GM18907 (cell line): Measurements from ENCODE around the gene TFCP2L1.

ENCODE experiments used
- ATAC-seq: cut with Tn5 transposase; IDR thresholded peaks from one replicate; pipeline ENCODE4 v1.9.1; 2021; ENCODE audit warnings: mild to moderate bottlenecking, moderate library complexity; ENCODE audit not compliant: unreplicated experiment

TFCP2L1 gene

GRCh38 chr2:121200011-121200347 is 85.0 kb downstream of the TFCP2L1 start:
- no peak for ATAC-seq

DNA sequence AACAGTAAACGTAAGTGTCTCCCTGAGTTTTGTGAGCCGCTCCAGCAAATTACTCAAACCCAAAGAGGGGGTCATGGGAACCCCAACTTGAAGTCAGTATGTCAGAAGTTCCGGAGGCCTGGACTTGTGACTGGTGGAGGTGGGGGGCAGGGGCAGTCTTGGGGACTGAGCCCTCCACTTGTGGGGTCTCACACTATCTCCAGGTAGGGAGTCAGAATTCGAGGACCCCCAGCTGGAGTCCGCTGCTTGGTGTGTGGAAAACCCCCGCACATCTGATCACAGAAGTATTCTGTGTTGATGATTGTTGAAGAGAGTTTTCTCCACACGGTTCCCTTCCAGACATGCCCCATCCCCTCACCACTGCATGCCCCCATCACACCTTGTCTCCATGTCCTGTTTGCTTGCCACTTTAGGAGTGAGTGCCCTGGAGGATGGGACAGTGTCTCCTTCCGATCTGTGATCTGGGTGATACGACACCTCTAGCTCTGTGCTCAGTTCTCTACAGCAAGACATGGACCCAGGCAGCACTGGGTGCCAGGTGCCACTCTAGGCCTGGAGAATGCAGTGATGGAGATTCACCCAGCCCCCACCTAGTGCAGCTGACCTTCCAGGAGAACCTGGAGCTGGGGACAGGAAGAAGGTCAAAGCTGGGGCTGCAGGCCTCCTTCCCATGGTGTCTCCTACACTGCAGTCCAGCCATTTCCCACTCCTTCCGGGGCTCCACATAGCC is 85.6 kb downstream of the TFCP2L1 start:
- no peak for ATAC-seq

DNA sequence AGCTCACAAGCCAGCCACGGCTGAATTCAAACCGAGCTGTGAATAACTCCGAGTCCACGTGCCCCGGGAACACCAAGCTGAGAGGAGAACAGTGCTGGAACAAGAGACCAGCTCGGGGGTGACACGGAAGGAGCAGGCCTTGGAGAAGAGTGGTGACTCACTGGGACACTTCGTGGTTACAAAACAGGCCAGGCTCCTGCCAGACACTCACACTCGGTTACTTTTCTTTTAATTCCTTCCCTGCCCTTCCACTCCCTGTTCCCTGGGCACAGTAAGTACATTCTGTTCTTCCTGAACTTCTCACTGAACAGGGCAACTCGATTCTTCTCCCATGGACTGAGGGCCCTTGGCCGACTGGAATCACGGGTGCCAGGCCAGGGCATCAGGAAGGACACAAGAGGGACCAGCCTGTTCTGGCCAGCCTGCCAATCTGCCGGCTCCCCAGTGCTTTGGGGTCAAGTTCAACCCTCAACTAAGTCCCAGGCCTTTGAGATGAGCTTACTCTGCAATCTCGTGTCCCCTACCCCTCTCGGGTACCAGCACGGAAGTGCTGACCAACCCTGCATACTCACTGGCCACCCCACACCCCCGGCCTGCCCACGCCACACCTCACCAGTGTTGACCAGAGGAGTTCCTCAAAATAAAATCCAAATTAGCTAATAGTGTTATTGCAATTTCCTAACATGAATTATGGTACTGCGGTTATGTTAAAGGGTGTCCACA is 87.5 kb downstream of the TFCP2L1 start:
- ATAC-seq, result no peak

GRCh38 chr2:121196849-121197155 is 88.2 kb downstream of the TFCP2L1 start:
- no peak for ATAC-seq

DNA sequence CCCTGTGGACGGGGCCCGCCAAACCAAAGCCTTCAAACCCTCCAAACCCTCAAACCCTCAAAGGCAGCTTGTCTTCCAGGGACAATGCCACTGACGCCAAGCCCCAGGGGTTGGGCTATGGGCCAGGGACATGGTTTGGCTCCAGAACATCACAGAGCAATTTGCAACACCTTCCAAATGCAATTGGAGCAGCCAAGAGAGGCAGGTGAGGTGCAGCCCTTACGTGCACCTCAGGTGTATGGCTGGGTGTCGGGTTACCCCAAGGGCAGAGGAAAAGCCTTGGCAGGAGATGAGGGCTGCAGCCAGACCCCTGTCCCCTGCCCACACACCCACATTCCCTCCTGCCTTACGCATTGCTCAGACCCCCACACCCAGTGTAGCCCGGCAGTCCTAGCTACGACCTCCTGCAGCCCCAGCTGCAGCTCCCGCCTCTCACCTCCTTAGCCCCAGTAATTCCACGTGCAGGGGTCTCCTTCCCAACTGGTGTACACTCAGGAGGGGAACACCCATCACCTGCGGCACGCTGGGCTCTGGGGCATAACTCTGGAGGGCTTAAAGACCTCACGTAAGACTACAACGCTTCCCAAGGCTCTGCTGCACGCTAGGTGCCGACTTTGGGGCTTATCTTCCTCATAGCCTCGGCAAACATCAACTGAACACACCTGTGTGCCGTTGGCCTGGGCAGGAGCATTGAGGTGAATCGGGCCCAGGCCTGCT is 88.7 kb downstream of the TFCP2L1 start:
- no peak for ATAC-seq

DNA sequence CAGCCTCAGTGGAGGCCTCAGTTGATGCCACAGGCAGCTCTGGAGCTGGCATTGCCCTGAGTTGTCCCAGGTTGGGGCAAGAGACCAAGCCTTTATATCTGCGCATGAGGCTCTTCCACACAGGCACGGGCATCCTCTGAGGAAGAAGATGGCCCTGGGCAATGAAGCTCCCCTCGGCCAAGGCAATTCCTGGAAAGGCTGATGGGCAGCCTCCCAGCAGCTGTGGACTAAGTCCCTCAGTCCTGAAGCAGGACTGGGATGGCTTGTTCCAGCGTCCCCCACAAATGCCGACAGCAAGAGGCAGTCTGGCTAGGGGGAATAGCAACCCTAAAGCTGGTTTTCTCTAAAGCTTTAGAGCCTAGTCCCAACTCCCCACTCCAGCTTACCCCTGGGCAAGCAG is 90.0 kb downstream of the TFCP2L1 start:
- no peak for ATAC-seq

- no peak for ATAC-seq
Measured at GRCh38 chr2:121194626-121195025, 90.4 kb downstream of the TFCP2L1 start.

- no peak for ATAC-seq
Measured at GRCh38 chr2:121193185-121193584, 91.8 kb downstream of the TFCP2L1 start.

DNA sequence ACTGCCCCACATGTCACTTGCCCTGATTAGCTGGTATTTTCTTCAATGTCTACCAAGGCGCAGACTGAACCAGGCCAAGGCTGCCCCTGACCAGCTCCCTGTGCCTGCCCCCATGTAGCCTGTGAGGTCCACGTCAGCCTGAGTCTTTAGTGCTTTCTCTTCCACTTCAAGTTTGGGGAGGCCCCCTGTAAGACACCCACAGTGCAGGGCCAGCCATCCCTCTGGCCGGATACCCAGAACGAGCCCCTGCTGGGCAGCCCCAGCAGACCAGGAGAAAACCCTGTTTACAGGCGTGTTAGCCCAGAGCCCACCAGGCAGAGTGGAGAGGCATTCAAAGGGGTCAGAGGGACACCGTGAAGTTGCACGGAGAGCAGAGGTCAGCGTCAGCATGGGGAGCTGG is 92.4 kb downstream of the TFCP2L1 start:
- ATAC-seq, result no peak

DNA sequence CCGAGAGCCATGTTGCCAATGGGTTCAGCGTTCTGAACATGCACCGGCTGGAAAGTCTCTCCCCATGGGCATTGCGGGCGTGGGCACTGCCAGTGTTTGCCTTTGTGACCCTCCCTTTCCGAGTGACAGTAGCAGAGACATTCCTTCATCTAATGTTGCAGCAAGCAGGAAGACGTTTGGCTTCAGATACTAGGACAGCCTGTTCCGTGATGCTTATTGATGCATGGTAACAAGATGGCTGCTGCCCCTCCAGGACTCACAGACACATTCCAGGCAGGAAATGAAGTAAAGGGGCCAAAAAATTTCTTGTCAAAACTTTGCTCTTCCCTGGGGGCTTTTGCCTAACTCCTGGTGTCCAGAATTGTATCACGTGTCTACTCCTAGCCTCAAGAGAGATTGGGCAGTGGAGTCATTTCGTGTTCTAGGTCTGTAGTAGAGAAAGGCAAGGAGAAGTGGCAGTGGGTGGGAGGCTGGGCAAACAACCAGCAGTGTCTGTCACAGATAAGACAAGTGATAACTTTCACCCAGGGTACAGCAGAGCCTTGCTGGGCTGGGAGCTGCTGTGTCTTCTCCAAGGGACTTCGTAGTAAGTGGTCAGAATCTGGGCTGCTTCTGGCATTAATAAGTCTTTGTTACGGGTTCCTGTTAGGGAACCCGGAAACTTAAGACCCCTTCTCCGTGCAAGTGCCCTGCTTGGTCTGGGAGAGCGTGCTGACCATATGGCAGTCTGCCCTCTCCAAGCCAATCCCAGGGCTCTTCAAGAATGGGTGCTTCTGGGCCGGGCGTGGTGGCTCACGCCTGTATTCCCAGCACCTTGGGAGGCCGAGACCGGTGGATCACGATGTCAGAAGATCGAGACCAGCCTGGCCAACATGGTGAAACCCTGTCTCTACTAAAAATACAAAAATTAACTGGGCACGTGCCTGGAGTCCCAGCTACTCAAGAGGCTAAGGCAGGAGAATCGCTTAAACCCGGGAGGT is 93.5 kb downstream of the TFCP2L1 start:
- ATAC-seq, result no peak

- ATAC-seq, result no peak
Measured at GRCh38 chr2:121189661-121190381, 95.2 kb downstream of the TFCP2L1 start.

DNA sequence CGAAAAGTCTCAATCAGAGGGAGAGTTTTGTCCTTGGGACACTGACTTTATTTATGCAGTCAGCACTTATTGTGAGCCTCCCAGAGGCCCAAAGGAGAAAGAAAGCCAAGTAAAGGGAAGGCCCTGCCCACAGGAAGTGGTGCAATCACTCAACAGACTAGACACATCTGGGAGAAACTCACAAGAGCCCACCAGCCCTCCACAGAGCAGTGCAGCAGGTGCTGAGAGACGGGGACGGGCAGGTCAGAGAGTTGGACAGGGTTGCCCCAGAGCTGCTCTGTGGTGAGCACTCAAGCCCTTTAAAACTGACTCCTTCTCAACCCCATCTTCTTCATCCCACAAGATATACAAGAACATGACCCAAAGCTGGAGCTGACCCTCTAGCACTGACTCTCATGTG is 96.0 kb downstream of the TFCP2L1 start:
- no peak for ATAC-seq

DNA sequence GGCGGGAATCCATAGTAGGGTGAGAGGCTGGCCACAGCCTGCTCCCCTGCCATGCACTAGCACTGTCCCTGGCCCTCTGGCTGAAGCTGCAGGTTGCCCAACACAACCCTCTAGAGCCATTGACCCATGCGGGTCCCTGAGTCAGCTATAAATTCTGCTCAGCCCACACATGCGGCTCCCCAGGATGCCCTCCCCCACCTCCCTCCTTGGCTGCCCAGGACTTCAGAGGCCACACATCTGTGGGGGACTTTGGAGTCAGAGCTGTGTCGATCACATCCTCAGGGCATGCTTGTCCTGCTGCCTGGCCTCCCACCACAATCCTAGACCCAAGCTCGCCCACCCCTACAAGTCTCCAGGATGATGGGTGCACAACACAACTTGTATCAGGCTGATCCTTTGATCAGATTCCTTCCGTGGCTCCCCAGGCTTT is 97.0 kb downstream of the TFCP2L1 start:
- ATAC-seq, result no peak

DNA sequence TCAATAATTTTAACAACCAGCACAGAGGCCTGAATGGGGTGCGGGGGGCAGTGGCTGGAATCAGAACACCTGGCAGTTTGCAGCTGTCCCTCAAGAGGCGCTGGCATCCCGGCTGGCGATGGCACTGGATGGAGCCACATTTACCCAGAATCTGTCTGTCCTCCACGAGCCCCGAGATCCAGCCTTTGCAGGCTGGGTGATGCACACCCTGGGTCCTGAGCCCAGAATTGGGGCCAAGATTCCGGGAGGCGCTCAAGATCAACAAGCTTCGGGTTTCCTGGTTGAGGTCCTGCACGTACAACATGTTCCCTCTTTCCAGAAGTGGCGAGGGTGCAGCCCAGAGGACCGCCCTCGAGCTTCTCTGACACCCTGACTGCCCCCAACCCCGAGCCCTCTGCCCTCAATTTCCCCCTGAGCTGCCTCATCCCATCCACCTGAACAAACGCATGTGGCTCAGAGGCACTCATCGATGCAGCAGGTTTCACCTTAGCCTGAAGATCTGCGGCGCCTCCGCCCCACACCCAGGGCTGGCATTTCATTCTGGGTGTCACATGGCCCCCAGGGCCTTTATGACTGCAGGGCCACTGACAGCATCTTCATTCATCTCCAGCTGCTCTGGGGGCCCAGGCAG is 97.5 kb downstream of the TFCP2L1 start:
- ATAC-seq, result no peak

GRCh38 chr2:121186261-121186660 is 98.7 kb downstream of the TFCP2L1 start:
- ATAC-seq, result no peak

- ATAC-seq, result no peak
Measured at GRCh38 chr2:121185571-121186074, 99.4 kb downstream of the TFCP2L1 start.

GRCh38 chr2:121185111-121185510 is 99.9 kb downstream of the TFCP2L1 start:
- ATAC-seq, result no peak

DNA sequence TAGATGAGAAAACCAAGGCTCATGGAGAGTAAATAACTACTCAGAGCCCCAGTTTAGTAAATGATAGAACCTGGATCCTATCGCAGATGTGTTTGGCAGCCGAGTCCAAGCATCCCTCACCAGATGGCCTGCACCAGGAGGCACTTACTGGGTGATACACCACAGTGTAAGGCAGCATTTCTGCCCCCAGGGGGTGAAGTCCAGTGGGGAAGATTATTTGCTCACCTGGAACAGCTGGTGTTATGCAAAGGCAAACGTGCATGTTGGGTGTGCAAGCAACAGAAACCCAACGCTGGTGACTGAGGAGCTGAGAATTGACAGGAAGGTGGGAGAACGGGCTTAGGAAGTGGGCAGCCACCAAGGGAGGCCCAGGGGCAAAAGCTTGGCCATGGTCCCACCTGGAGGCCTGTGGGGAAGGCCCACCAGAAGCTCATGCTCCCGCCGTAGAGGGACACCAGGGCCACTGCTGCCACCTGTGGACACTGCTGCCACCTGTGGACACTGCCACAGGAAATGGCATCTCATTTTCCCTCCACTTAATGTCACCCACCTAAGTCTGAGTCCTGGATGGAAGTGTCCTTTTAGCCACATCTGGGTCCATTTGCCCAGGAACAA is 100.6 kb downstream of the TFCP2L1 start:
- no peak for ATAC-seq

DNA sequence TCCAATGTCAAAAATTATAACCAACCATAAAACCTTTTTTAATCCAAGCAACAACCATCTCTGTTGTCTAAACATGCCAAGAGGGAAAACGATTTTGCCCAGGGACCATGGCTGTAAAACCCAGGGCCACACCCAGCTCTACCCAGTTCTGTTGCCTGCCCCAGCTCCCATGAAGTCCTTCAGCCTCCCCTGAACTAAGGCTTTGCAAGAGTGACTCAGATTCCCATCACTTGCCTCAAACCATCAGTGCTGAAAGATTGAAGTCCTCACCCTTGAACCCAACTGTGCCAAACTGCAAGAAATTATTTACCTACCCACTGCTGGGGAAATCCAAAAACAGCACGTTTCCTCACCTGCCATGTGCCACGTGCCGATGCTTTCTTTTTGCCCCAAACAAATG is 102.5 kb downstream of the TFCP2L1 start:
- ATAC-seq, result no peak
